ENCODE results near the gene RASAL1. TPM values are rescaled to one million over a fixed set of nuclear protein-coding genes. Genes with fewer than 3 reads are reported as not detected.

RASAL1 gene
- total RNA-seq, 1 experiment from 2014 or later = 16.0 TPM

- TF ChIP-seq ELF1 (IDR thresholded peaks at IDR 0.05; ENCODE audit: borderline replicate concordance, low read depth) = no peak
- no peaks in the 10 kb centered on the region for H4K20me1 ChIP-seq (ENCODE audit: insufficient read depth)
- ChIA-PET POLR2A (interaction anchor here (1.2 kb wide), 1 partner anchor 15 kb away, joined by 3 read pairs; the partner anchor contains the start of gene RASAL1), RAD21 (ENCODE audit: low non-redundant PET in 1 of 2, low total read pairs in 2 of 2, uncharacterized antibody in 2 of 2, unreplicated experiment in 2 of 2) (no interaction called here), CTCF (interaction anchor here (1.0 to 1.2 kb wide), 2 partner anchors 11 to 13 kb away, joined by 3 read pairs; no protein-coding TSS in a partner anchor)
- ATAC-seq (peak; percentile 79), DNase-seq (ENCODE audit: low read depth, low spot score) (no peak)
- no peaks in the 10 kb centered on the region for H3K79me2 ChIP-seq (ENCODE audit: insufficient read depth, low read length)
- no peaks in the 10 kb centered on the region for H3K9me3 ChIP-seq (ENCODE audit: control insufficient read depth in 1 of 2, insufficient read depth in 1 of 2, low read depth in 1 of 2, low read length in 2 of 2)
- no peaks in the 10 kb centered on the region for H3K27me3 ChIP-seq (ENCODE audit: insufficient read depth, low read length)
- H3K4me3 ChIP-seq (replicated peaks in 1 of 2; ENCODE audit: low read depth in 1 of 2, low read length in 2 of 2) = no peak overlapping the region
- H3K4me1 ChIP-seq (ENCODE audit: control insufficient read depth in 1 of 2, insufficient read depth in 2 of 2, low read length in 2 of 2) = peaks cover 0 to 9% of the 10 kb centered on the region in 2 experiments; a peak in 2 of 4 replicates
- no peak overlapping the region for H2AFZ ChIP-seq (ENCODE audit: low read depth, low read length, poor library complexity, severe bottlenecking)
- no peak overlapping the region; the same call in 1 of the 2 replicates for H3K4me2 ChIP-seq (ENCODE audit: low read length)
- H3K36me3 ChIP-seq (ENCODE audit: control insufficient read depth in 1 of 2, insufficient read depth in 2 of 2, low read length in 2 of 2) = peaks cover 3 to 5% of the 10 kb centered on the region in 2 experiments; a peak in 3 of 4 replicates
- BruUV-seq (replicated peaks) = no TSS peak
- no peaks in the 10 kb centered on the region for H3K9me2 ChIP-seq (ENCODE audit: insufficient read depth)
- no peak overlapping the region for H3K27ac ChIP-seq (ENCODE audit: low read depth, low read length)
- intact Hi-C loops (cut with micrococcal nuclease) = no loop called here
- H3K9ac ChIP-seq (ENCODE audit: low read length) = no peak overlapping the region
Observed at GRCh38 chr12:113120670-113121370, 14.7 kb downstream of the RASAL1 start.

GRCh38 chr12:113119980-113120669, 15.4 kb downstream of the RASAL1 start:
- CTCF ChIA-PET = interaction anchor here (1.0 to 1.2 kb wide), 2 partner anchors 11 to 14 kb away, joined by 3 read pairs; no protein-coding TSS in a partner anchor
- no peak overlapping the region for H3K4me3 ChIP-seq (replicated peaks in 1 of 2; ENCODE audit: low read depth in 1 of 2, low read length in 2 of 2)
- no peak overlapping the region for H3K27ac ChIP-seq (ENCODE audit: low read depth, low read length)
- DNase-seq (ENCODE audit: low read depth, low spot score) (no peak), ATAC-seq (no peak)
- H3K9ac ChIP-seq (ENCODE audit: low read length) = no peak overlapping the region
- no peaks in the 10 kb centered on the region for H3K9me3 ChIP-seq (ENCODE audit: control insufficient read depth in 1 of 2, insufficient read depth in 1 of 2, low read depth in 1 of 2, low read length in 2 of 2)
- no peak overlapping the region for H3K4me2 ChIP-seq (ENCODE audit: low read length)
- H4K20me1 ChIP-seq (ENCODE audit: insufficient read depth) = no peaks in the 10 kb centered on the region
- peaks cover 0 to 9% of the 10 kb centered on the region in 2 experiments; a peak in 2 of 4 replicates for H3K4me1 ChIP-seq (ENCODE audit: control insufficient read depth in 1 of 2, insufficient read depth in 2 of 2, low read length in 2 of 2)
- no peak overlapping the region for H2AFZ ChIP-seq (ENCODE audit: low read depth, low read length, poor library complexity, severe bottlenecking)
- H3K27me3 ChIP-seq (ENCODE audit: insufficient read depth, low read length) = no peaks in the 10 kb centered on the region
- H3K9me2 ChIP-seq (ENCODE audit: insufficient read depth) = no peaks in the 10 kb centered on the region
- no peaks in the 10 kb centered on the region for H3K79me2 ChIP-seq (ENCODE audit: insufficient read depth, low read length)
- BruUV-seq (replicated peaks) = no TSS peak
- intact Hi-C loops (cut with micrococcal nuclease) = no loop called here
- TF ChIP-seq ATF3 (IDR thresholded peaks at IDR 0.05) (no peak), TCF7L2 (IDR thresholded peaks at IDR 0.05; ENCODE audit: borderline replicate concordance, extremely low read depth, insufficient read depth, insufficient read length) (no peak), EZH2phosphoT487 (IDR thresholded peaks at IDR 0.05; ENCODE audit: borderline replicate concordance) (no peak), RAD21 (IDR thresholded peaks at IDR 0.05; ENCODE audit: low read depth) (no peak), EZH2 (IDR thresholded peaks at IDR 0.05) (no peak)
- POLR2A ChIA-PET = interaction anchor here (1.2 kb wide), 1 partner anchor 16 kb away, joined by 3 read pairs; the partner anchor contains the start of gene RASAL1
- H3K36me3 ChIP-seq (ENCODE audit: control insufficient read depth in 1 of 2, insufficient read depth in 2 of 2, low read length in 2 of 2) = peaks cover 3 to 5% of the 10 kb centered on the region in 2 experiments; a peak in 3 of 4 replicates
- RAD21 ChIA-PET (ENCODE audit: low non-redundant PET in 1 of 2, low total read pairs in 2 of 2, uncharacterized antibody in 2 of 2, unreplicated experiment in 2 of 2) = no interaction called here
